Upper lobe of left lung (tissue), 4 donors: ENCODE results near the gene DAZ4.
"Not testable (repeated sequence)": the region's sequence is repeated elsewhere in the genome, so short reads cannot be mapped to it uniquely, and the experiment has no call there.

ENCODE experiments used
- EP300 ChIP-seq, 4 donors: sonication (generic); formaldehyde crosslinking; IDR thresholded peaks; one replicate each; pipeline ENCODE4 v1.5.1; 2017; ENCODE audit warnings: antibody characterized with exemption in 4 of 4, control low read depth in 2 of 4
- POLR2A ChIP-seq, 4 donors: fragments of 450-650 bp; IDR thresholded peaks; one replicate each; pipeline ENCODE4 v1.5.1; 2016 to 2017; ENCODE audit warnings: antibody characterized with exemption in 4 of 4, mild to moderate bottlenecking in 2 of 4
- POLR2AphosphoS5 ChIP-seq, 2 donors: sonication (generic); formaldehyde crosslinking; IDR thresholded peaks; one replicate each; pipeline ENCODE4 v1.5.1; 2017; ENCODE audit warnings: antibody characterized with exemption in 2 of 2
- TF ChIP-seq, protein P1 (sequence below), 6 experiments: fragments of 450-650 bp in 4 of 6; fragments of 200-600 bp in 2 of 6; sonication (generic) in 2 of 6; IDR thresholded peaks; one replicate each; pipeline ENCODE4 v1.5.1; 2016 to 2019; ENCODE audit warnings: antibody characterized with exemption in 6 of 6

DNA sequence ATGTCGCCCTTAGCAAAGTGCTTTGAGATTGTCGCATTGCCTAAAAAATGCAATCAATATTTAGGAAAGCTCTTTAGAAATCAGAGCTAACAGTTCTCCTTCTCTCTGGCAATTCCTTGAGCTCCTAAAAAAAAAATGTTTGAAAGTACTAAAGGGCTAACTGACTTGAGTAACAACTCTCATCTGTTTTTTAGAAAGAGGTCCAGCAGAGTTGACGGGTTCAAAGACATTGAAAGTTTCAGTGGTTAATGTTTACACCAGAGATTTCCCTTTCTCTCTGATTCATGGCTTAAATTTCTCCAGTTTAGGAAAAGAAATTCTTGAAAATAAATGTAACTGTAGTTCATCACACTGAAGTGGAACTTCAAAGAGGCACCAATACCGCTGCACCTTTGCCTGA, 8.7 kb upstream of the DAZ4 start:
- TF ChIP-seq, protein P1, sequence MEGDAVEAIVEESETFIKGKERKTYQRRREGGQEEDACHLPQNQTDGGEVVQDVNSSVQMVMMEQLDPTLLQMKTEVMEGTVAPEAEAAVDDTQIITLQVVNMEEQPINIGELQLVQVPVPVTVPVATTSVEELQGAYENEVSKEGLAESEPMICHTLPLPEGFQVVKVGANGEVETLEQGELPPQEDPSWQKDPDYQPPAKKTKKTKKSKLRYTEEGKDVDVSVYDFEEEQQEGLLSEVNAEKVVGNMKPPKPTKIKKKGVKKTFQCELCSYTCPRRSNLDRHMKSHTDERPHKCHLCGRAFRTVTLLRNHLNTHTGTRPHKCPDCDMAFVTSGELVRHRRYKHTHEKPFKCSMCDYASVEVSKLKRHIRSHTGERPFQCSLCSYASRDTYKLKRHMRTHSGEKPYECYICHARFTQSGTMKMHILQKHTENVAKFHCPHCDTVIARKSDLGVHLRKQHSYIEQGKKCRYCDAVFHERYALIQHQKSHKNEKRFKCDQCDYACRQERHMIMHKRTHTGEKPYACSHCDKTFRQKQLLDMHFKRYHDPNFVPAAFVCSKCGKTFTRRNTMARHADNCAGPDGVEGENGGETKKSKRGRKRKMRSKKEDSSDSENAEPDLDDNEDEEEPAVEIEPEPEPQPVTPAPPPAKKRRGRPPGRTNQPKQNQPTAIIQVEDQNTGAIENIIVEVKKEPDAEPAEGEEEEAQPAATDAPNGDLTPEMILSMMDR (IDR thresholded peaks at IDR 0.05), result not testable (repeated sequence)
- TF ChIP-seq POLR2A, POLR2AphosphoS5, EP300 (IDR thresholded peaks at IDR 0.05): not testable (repeated sequence)
